Stomach (tissue), 4 donors: ENCODE data around the gene ZMYND15.

Experiments
- EP300 ChIP-seq: sonication (generic); formaldehyde crosslinking; IDR thresholded peaks from one replicate; pipeline ENCODE4 v1.6.1; 2017; ENCODE audit warnings: antibody characterized with exemption
- POLR2A ChIP-seq, 4 donors: fragments of 450-650 bp; IDR thresholded peaks; one replicate each; pipeline ENCODE4 v1.6.1; 2016; ENCODE audit warnings: antibody characterized with exemption in 4 of 4, control low read depth in 2 of 4, mild to moderate bottlenecking in 1 of 4, moderate library complexity in 1 of 4
- POLR2AphosphoS5 ChIP-seq, 3 donors: sonication (generic); formaldehyde crosslinking; IDR thresholded peaks; one replicate each; pipeline ENCODE4 v1.6.1; 2016; ENCODE audit warnings: antibody characterized with exemption in 3 of 3
- TF ChIP-seq, protein P1 (sequence below), 7 experiments: fragments of 450-650 bp in 4 of 7; fragments of 200-600 bp in 3 of 7; sonication (generic) in 3 of 7; IDR thresholded peaks; one replicate each; pipeline ENCODE4 v1.5.1; 2016 to 2019; ENCODE audit warnings: antibody characterized with exemption in 7 of 7, control low read depth in 2 of 7, mild to moderate bottlenecking in 1 of 7

DNA sequence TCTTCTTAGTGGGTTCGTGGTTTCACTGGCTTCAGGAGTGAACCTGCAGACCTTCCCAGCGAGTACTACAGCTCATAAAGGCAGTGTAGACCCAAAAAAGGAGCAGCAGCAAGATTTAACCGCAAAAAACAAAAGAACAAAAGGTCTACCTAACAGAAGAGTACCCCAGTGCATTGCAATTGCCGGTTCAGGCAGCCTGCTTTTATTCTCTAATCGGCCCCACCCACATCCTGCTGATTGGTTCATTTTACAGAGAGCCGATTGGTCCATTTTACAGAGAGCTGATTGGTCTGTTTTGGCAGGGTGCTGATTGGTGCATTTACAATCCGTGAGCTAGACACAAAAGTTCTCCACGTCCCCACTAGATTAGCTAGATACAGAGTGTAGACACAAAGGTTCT lies 31.2 kb upstream of the ZMYND15 start:
- TF ChIP-seq, protein P1, sequence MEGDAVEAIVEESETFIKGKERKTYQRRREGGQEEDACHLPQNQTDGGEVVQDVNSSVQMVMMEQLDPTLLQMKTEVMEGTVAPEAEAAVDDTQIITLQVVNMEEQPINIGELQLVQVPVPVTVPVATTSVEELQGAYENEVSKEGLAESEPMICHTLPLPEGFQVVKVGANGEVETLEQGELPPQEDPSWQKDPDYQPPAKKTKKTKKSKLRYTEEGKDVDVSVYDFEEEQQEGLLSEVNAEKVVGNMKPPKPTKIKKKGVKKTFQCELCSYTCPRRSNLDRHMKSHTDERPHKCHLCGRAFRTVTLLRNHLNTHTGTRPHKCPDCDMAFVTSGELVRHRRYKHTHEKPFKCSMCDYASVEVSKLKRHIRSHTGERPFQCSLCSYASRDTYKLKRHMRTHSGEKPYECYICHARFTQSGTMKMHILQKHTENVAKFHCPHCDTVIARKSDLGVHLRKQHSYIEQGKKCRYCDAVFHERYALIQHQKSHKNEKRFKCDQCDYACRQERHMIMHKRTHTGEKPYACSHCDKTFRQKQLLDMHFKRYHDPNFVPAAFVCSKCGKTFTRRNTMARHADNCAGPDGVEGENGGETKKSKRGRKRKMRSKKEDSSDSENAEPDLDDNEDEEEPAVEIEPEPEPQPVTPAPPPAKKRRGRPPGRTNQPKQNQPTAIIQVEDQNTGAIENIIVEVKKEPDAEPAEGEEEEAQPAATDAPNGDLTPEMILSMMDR (IDR thresholded peaks at IDR 0.05), result no peak
- TF ChIP-seq POLR2A (IDR thresholded peaks at IDR 0.05) (no peak), POLR2AphosphoS5 (IDR thresholded peaks at IDR 0.05) (no peak), EP300 (no peak)
